ENCODE results near the gene UNC5A.

GRCh38 chr5:176875783-176876505 is 65.6 kb downstream of the UNC5A start:
- no peak for TF ChIP-seq CTCF (conservative IDR thresholded peaks at IDR 0.05)
- TF ChIP-seq EZH2 (IDR thresholded peaks at IDR 0.05; ENCODE audit: low read depth) = no peak

Measured in PC-9 (cell line).